Thoracic aorta (tissue), 2 donors: Measurements from ENCODE around the gene IL10RA. TPM values are rescaled to one million over a fixed set of nuclear protein-coding genes. Genes with fewer than 3 reads are reported as not detected.

Source experiments
- ATAC-seq: fragments of 150-250 bp; one replicate; pipeline ENCODE4 v1.8.0; 2017; ENCODE audit warnings: low read depth; ENCODE audit not compliant: insufficient number of reproducible peaks, low FRiP score
- DNase-seq: peaks from one replicate; pipeline ENCODE4 v3.0.0-alpha.2; 2020; ENCODE audit warnings: low spot score
- H3K27ac ChIP-seq, 2 donors: fragments of 200-600 bp; sonication (generic); 1 replicate in 1 of 2; 2 replicates in 1 of 2; pipeline ENCODE4 v1.5.1; 2016; ENCODE audit warnings: mild to moderate bottlenecking in 2 of 2, moderate library complexity in 2 of 2
- H3K27me3 ChIP-seq: fragments of 200-600 bp; sonication (generic); replicated peaks from 2 replicates; pipeline ENCODE4 v1.6.0; 2016; ENCODE audit warnings: mild to moderate bottlenecking; ENCODE audit not compliant: insufficient read depth
- H3K36me3 ChIP-seq: fragments of 200-600 bp; sonication (generic); one replicate; pipeline ENCODE4 v1.5.1; 2016
- H3K4me1 ChIP-seq, 2 donors: fragments of 200-600 bp; sonication (generic); 1 replicate in 1 of 2; 2 replicates in 1 of 2; pipeline versions ENCODE4 v1.5.1 to v1.6.0; 2016; ENCODE audit warnings: low read depth in 2 of 2, mild to moderate bottlenecking in 1 of 2; ENCODE audit not compliant: control insufficient read depth in 1 of 2
- H3K4me3 ChIP-seq: fragments of 200-600 bp; sonication (generic); 2 replicates; pipeline ENCODE4 v1.5.1; 2016; ENCODE audit warnings: mild to moderate bottlenecking
- H3K9me3 ChIP-seq: fragments of 200-600 bp; sonication (generic); 2 replicates; pipeline ENCODE4 v1.5.1; 2016
- total RNA-seq, 2 donors: library from RNA; depleted of rRNA; stranded (reverse); fragments of >200 nt; gene quantifications; one replicate each; pipeline versions ENCODE4 v1.1.0 to v1.2.3, GENCODE V29; 2016
- TF ChIP-seq, protein P1 (sequence below): fragments of 200-600 bp; sonication (generic); IDR thresholded peaks from one replicate; pipeline ENCODE4 v1.5.1; 2019; ENCODE audit warnings: antibody characterized with exemption

The IL10RA gene
- total RNA-seq, 2 donors from 2014 or later = 36.4 to 72.6 TPM

GRCh38 chr11:118042141-118042540 lies 55.9 kb downstream of the IL10RA start:
- DNase-seq = no peak
- ATAC-seq = no peak
- Histone ChIP-seq H3K4me1 (no peaks in the 10 kb centered on the region), H3K27me3 (no peaks in the 10 kb centered on the region), H3K9me3 (no peaks in the 10 kb centered on the region), H3K4me3 (no peak overlapping the region), H3K36me3 (no peaks in the 10 kb centered on the region), H3K27ac (no peak overlapping the region)
- TF ChIP-seq, protein P1, sequence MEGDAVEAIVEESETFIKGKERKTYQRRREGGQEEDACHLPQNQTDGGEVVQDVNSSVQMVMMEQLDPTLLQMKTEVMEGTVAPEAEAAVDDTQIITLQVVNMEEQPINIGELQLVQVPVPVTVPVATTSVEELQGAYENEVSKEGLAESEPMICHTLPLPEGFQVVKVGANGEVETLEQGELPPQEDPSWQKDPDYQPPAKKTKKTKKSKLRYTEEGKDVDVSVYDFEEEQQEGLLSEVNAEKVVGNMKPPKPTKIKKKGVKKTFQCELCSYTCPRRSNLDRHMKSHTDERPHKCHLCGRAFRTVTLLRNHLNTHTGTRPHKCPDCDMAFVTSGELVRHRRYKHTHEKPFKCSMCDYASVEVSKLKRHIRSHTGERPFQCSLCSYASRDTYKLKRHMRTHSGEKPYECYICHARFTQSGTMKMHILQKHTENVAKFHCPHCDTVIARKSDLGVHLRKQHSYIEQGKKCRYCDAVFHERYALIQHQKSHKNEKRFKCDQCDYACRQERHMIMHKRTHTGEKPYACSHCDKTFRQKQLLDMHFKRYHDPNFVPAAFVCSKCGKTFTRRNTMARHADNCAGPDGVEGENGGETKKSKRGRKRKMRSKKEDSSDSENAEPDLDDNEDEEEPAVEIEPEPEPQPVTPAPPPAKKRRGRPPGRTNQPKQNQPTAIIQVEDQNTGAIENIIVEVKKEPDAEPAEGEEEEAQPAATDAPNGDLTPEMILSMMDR = no peak

DNA sequence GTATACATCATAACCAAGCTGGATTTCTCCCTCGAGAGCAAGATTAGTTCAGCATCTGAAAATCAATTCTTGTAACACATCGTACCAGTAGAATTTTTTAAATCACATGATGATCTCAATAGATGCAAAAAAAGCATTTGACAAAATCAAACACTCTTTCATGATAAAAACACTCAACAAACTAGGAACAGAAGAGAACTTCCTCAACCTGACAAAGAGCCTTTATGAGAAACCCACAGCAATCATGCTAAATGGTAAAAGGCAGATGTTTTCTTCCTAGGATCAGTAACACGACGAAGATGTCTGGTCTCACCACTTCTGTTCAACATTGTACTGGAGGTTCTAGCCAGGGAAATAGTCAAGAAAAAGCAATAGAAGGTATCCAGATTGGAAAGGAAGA lies 56.6 kb downstream of the IL10RA start:
- Histone ChIP-seq H3K4me1 (no peaks in the 10 kb centered on the region), H3K27ac (no peak overlapping the region), H3K4me3 (no peak overlapping the region), H3K27me3 (no peaks in the 10 kb centered on the region), H3K36me3 (no peaks in the 10 kb centered on the region), H3K9me3 (no peaks in the 10 kb centered on the region)
- TF ChIP-seq, protein P1 = no peak
- no peak for DNase-seq
- ATAC-seq = no peak

GRCh38 chr11:118045191-118045590 lies 59.0 kb downstream of the IL10RA start:
- ATAC-seq = no peak

DNA sequence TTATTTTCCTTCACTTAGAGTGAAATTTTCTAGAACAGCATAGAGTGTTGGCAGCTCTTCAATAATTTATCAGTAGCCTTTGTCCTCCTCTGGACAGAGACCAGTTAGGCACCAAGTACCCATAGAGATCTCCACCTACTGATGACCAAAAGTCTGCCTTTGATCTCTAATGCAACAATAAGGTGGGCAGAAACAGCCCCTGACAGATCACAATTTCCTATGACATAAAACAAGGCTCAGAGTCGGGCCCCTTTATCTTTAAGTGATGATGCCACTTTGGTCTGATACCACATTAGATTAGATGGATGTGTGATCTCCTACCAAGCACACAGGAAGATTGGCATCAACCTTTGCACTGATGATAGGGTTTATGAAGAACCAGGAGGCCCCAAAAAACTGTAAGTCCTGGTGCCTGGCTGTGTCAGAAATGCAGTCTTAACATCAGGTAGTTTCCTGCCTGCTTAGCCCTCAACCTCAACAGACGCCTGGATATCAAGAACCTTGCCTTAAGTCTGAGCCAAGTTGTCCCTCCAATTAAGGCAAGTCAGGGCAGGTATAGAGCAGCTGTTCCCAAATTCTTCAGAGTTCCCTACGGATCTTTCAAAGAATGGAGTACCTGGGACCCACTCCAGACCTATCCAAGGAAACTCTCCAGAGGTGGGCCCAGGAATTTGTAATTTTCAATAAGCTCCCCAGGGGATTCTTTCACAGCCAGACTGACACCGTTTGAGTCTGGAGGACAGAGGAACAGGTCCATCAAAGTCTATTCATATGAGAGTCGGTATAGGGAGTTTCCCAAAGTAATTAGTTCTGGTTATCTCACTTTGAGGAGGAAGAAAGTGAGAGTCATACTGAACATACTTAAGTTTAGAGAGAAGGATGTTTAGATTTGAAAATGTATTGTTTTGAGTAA lies 60.1 kb downstream of the IL10RA start:
- DNase-seq (no peak), ATAC-seq (no peak)
- no peaks in the 10 kb centered on the region for H3K9me3 ChIP-seq
- H3K4me1 ChIP-seq = no peaks in the 10 kb centered on the region
- no peaks in the 10 kb centered on the region for H3K27me3 ChIP-seq
- H3K4me3 ChIP-seq = no peak overlapping the region
- TF ChIP-seq, protein P1 = no peak
- no peaks in the 10 kb centered on the region for H3K36me3 ChIP-seq
- no peak overlapping the region for H3K27ac ChIP-seq

More at GRCh38 chr11:118045191-118045590, 59.0 kb downstream of the IL10RA start:
- Histone ChIP-seq H3K27me3 (no peaks in the 10 kb centered on the region), H3K4me1 (no peaks in the 10 kb centered on the region), H3K9me3 (no peaks in the 10 kb centered on the region), H3K27ac (no peak overlapping the region), H3K36me3 (no peaks in the 10 kb centered on the region), H3K4me3 (no peak overlapping the region)
- DNase-seq = no peak
- TF ChIP-seq, protein P1 = no peak

DNA sequence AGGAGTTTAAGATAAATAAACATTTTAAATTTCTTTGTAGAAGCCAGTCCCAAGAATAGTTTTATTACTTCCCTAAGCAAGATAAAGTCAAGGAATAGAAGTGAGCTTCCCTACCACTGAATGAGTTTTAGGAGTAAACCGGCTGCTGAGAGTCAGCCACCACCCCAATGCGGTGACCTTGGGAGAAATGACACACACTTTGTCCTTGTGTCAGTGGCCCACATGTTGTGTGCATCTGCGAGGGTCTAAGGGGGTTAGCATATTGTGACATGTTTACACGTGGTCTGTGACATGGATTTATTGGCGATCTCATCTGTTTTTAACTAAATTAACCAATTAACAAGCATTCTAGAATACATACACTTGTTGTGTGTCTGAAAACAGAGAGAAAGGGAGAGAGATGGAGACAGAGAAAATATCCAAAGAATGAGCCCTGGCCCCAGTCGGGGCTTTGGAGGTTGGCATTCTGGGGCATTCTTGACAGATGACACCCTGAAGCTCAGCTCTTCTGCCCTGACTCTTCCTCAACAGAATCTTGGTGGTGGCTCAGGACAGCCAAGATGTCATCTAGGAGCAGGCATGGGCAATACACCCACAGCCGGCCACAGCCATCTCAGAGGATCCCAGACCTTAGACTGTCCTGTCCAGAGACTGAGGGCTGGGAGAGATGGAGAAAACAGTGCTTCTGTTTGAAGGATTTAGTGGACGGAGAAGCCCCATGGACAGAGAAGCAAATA lies 60.9 kb downstream of the IL10RA start:
- no peaks in the 10 kb centered on the region for H3K9me3 ChIP-seq
- ATAC-seq (no peak), DNase-seq (no peak)
- H3K4me3 ChIP-seq = no peak overlapping the region
- no peak overlapping the region for H3K27ac ChIP-seq
- H3K4me1 ChIP-seq = no peaks in the 10 kb centered on the region
- no peaks in the 10 kb centered on the region for H3K36me3 ChIP-seq
- TF ChIP-seq, protein P1 = no peak
- no peaks in the 10 kb centered on the region for H3K27me3 ChIP-seq
